GM19351 (cell line): Measurements from ENCODE around the gene APOC3.
"Not testable (repeated sequence)": the region's sequence is repeated elsewhere in the genome, so short reads cannot be mapped to it uniquely, and the experiment has no call there.

ENCODE experiments used
- ATAC-seq: cut with Tn5 transposase; IDR thresholded peaks from one replicate; pipeline ENCODE4 v1.9.1; 2021; ENCODE audit warnings: mild to moderate bottlenecking, moderate library complexity; ENCODE audit not compliant: unreplicated experiment

The APOC3 gene

GRCh38 chr11:116801662-116802061, 28.0 kb upstream of the APOC3 start:
- not testable (repeated sequence) for ATAC-seq

GRCh38 chr11:116804001-116804400, 25.7 kb upstream of the APOC3 start:
- ATAC-seq = no peak

GRCh38 chr11:116807601-116808261, 22.0 kb upstream of the APOC3 start:
- no peak for ATAC-seq

GRCh38 chr11:116808262-116809175, 21.2 kb upstream of the APOC3 start:
- ATAC-seq = no peak

- no peak for ATAC-seq
These were observed 18.5 kb upstream of the APOC3 start for GRCh38 chr11:116811194-116811593.

- ATAC-seq = no peak
These were observed 17.6 kb upstream of the APOC3 start for GRCh38 chr11:116812109-116812508.

- no peak for ATAC-seq
These were observed 16.5 kb upstream of the APOC3 start for GRCh38 chr11:116813170-116813569.

GRCh38 chr11:116813781-116814471, 15.8 kb upstream of the APOC3 start:
- ATAC-seq = no peak

GRCh38 chr11:116814502-116814901, 15.2 kb upstream of the APOC3 start:
- ATAC-seq = no peak

- no peak for ATAC-seq
These were observed 10.7 kb upstream of the APOC3 start for GRCh38 chr11:116819049-116819448.

GRCh38 chr11:116821050-116821918, 8.4 kb upstream of the APOC3 start:
- no peak for ATAC-seq

- ATAC-seq = no peak
These were observed 7.1 kb upstream of the APOC3 start for GRCh38 chr11:116822575-116822974.

GRCh38 chr11:116823031-116823843, 6.5 kb upstream of the APOC3 start, which contains the start of gene APOA4:
APOA4 (minus strand) TSS chr11:116823304; CDS start chr11:116823191, 113 bp downstream.
- no peak for ATAC-seq

- no peak for ATAC-seq
These were observed 4.3 kb upstream of the APOC3 start for GRCh38 chr11:116825434-116825833.

GRCh38 chr11:116825854-116826750, 3.6 kb upstream of the APOC3 start:
- ATAC-seq = no peak

- ATAC-seq = no peak
These were observed 2.8 kb upstream of the APOC3 start for GRCh38 chr11:116826751-116827431.

GRCh38 chr11:116827461-116827860, 2.2 kb upstream of the APOC3 start:
- ATAC-seq = no peak
